Stimulated activated CD4-positive, alpha-beta T cell treated with anti-CD3 and anti-CD28 coated beads, Interleukin-4, amount 100 ng/mL, for 4 hours (primary cell): ENCODE measurements around the gene DNMT3B.
A peak's percentile ranks its signal among the peaks of the same experiment; 100 is the strongest.
"Not testable (repeated sequence)": the region's sequence is repeated elsewhere in the genome, so short reads cannot be mapped to it uniquely, and the experiment has no call there.

Source experiments
- DNase-seq, 2 experiments: peaks; one replicate each; pipeline ENCODE4 v3.0.0-alpha.2; 2020

DNMT3B gene

DNA sequence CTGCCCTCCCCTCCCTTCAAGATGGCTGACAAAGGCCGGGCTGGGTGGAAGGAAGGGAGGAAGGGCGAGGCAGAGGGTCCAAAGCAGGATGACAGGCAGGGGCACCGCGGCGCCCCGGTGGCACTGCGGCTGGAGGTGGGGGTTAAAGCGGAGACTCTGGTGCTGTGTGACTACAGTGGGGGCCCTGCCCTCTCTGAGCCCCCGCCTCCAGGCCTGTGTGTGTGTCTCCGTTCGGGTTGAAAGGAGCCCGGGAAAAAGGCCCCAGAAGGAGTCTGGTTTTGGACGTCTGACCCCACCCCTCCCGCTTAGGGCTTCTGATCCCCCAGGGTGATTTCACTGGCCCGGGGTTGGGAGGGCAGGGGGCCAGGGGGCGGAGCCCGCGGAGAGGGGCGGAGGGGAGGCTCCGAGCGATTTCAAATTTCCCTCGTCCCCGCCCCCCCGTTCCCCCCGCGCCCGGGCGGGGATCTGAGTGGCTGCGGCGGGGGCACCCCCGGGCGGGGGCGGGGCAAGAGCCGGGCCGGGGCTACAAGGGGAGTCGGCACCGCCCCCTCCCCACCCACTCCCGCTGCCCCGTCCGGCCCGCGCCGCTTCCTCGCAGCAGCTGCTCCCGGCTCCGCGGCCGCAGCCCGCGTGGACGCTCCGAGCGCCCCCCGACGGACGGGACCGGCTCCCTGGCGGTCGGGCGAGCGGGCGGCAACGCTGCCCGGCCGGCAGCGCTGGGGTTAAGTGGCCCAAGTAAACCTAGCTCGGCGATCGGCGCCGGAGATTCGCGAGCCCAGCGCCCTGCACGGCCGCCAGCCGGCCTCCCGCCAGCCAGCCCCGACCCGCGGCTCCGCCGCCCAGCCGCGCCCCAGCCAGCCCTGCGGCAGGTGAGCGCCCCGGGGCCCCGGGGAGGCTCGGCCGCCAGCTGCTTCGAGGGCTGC, at the start of gene DNMT3B:
Gene DNMT3B, plus strand, starts transcription at position 555 of the 923 bp plus-strand sequence. CDS start 17,939 bp downstream, outside the sequence.
- DNase-seq: peak; percentile 68 to 73

- no peak for DNase-seq
Measured at GRCh38 chr20:32718749-32719348, 43.3 kb upstream of the DNMT3B start.

DNA sequence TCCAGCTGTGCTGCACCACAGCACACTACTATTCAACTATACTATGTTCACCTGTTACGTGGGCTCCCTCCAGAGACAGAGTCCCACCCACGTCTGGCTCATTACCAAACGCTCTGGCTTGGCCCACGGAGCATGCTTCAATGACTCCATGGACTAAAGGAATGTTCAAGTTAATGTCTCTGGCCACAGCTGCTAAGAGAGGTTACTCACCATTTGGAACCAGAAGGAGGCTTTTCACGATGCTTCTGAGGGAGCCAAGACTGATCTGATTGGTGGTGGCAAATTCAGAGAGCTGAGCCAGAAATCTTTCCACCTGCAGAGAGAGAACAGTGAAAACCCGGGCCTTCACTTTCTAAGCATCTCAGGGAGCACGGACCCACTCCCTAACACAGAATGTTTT, 34.5 kb upstream of the DNMT3B start:
- DNase-seq: no peak

DNA sequence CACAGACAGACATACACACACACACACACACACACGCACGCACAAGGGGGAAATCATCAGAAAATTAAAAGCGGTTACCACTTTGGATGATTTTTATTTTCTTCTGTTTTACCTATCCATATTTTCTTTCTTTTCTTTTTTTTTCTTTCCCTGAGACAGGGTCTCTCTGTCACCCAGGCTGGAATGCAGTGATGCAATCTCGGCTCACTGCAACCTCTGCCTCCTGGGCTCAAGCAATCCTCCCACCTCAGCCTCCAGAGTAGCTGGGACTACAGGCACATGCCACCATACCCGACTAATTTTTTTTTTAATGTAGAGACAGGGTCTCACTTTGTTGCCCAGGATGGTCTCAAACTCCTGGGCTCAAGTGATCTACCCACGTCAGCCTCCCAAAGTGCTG, 33.8 kb upstream of the DNMT3B start:
- DNase-seq: not testable (repeated sequence)

GRCh38 chr20:32729334-32729733, 32.9 kb upstream of the DNMT3B start:
- DNase-seq: not testable (repeated sequence)

GRCh38 chr20:32731882-32732266, 30.3 kb upstream of the DNMT3B start:
- DNase-seq: no peak

- DNase-seq: peak in 1 of 2 experiments; percentile 36
Measured at GRCh38 chr20:32737371-32738223, 24.6 kb upstream of the DNMT3B start.

DNA sequence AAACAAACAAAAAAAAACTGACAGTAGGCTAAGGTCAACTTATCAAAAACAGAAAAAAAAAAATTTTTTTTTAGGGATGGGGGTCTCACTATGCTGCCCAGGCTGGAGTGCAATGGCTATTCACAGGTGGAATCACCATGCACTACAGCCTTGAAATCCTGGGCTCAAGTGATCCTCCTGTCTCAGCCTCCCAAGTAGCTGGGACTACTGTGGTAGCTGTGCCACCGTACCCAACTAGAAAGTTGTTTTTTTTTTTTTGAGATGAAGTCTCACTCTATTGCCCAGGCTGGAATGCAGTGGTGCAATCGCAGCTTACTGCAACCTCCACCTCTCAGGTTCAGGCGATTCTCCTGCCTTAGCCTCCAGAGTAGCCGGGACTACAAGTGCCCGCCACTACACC, 21.0 kb upstream of the DNMT3B start:
- no peak for DNase-seq

DNA sequence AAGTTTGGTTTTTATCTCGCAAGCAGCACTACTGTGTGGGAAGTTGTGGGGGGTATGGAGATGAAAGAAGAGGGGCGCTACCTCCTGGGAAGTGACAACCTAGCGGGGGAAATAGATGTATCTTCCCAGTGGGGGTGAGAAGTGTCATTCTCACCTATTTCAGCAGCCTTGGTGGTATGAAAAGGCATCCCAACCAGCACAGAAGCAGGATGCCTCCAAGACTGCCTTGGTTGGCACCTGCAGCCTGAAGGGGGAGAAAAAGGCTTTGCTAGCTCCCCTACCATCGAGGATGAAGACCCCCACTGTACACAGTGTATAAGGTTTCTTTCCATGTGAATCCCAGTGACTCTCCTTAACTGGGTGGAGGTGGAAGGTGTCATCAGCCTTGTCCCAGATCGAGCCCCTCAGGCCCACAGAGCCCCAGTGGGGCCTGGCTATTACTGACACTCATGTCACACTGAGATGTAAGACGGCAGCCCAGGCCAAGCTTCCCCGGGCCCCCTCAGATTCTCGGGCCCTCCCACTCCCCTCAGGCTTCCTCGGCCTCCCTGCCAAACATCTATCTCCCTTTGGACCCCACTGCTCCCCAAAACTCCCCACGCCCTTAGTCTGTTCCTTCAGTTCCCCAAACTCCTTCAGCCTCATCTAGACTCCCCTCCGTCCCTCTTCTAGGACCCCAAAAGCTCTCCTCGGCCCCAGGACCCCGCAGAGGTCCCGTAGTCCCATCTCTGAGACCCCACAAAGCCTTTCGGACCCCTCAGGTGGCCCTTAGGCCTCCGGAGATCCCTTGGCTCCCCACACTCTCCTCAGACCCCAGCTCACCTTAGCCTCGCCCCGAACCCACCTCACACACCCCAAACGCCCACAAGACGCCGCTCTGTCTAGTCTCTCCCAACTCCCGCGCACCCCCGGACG, 19.6 kb upstream of the DNMT3B start:
- DNase-seq: no peak

DNA sequence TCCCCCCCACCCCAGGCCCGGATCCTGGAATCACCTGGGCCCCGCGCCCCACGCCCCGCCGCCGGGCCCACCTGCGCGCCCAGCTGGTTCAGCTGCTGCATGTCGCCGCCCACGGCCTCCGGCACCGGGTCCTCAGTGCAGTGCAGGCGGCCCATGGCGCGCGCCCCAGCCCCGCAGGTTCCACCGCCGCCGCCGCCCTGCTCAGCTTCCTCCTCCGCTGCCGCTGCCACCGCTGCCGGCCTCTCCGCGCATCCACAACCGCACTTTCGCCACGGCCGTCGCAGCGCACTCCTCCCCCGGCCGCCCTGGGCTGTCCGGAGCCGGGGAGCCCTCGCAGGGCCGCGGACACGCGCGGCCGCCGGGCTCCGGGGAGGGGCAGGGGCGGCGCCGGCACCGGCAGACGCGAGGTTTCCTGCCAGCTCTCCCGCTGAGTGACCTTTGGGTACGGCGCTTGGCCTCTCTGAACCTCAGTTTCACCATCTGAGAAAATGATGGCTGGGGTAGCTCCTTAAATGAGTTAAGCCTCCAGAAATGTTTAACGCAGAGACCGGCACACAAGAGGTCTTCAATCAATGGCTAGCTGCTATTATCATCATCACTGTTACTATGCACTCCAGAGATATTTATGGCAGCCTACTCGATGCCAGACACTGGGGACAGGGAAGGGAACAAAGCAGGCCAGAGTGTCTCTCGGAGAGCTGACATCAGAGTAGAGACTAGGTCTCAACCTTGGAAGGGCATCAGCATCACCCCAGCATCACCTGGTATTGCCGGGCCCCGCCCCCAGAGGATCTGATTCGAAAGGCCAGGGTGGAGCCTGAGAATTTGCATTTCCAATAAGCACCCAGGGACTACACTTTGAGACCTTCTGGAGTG, 18.7 kb upstream of the DNMT3B start, which contains the start of gene COMMD7:
Gene COMMD7, minus strand, starts transcription at position 231 of the 876 bp plus-strand sequence. Its CDS starts 76 bp downstream, at position 155.
- DNase-seq: peak; percentile 64 to 75

DNA sequence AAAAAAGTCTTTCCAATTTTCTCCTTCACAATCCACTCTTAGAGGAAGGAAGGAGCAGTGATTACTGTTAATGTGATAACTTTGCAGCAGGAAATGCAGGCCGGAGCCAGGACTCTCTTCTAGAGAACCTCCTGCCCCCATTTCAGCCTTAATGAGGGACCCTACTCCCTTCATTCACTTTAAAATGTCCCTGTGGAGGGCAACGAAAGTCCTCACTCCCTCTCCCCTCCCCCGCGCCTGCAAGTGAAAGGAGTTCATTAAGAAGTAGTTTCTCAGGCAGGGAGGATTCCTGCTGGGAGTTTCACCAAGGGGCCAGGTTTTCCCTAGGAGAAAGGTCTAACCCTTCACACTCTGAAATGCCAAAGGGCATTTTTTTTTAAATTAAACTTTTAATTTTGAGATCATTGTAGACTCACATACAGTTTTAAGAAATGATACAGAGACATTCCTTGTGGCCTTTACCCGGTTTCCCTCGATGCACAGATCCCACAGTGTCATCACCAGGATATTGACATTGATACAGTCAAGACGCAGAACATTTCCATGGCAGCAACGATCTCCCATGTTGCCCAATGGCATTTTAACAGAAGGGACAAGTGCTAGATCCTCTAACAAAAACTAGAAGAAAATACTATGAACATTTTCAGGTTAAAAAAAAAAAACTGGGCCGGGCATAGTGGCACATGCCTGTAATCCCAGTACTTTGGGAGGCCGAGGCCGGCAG, 12.1 kb upstream of the DNMT3B start:
- DNase-seq: no peak

- DNase-seq: no peak
Measured at GRCh38 chr20:32751293-32751692, 10.9 kb upstream of the DNMT3B start.

DNA sequence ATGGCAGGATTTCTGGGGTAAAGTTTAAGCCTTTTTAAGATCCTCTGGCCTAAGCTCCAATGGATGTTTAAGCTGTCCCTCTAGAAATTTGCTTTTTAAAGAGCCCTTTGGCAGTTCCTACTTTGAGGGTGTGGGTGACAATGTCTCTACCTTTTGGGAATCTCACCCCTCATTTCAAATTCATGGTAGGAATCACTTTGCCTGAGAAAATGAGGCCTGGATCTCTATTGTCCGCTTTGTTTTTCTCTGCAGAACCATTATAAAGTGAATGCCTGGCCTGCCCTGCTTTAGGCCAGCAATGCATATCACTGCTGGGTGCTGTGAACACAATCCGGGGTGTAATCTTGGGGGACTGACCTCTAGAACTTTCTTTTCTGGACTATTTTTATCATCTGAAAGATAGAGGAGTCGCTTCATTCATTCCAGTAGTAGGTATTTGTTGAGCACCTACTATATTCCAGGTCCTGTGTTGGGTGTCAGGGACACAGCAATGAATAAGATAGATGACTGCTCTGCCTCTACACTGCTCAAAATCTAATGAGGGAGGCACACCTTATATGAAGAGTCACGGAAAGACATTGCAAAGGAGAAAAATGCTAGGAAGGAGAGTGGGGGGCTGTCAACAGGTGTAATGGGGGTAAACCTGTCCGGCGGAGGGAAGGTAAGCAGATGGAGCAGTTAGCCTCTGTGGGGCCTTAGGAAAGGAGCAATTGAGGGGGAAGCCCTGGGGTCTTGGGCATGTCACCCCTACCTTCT, 10.3 kb upstream of the DNMT3B start:
- no peak for DNase-seq

GRCh38 chr20:32752458-32753250, 9.5 kb upstream of the DNMT3B start:
- DNase-seq: no peak

DNA sequence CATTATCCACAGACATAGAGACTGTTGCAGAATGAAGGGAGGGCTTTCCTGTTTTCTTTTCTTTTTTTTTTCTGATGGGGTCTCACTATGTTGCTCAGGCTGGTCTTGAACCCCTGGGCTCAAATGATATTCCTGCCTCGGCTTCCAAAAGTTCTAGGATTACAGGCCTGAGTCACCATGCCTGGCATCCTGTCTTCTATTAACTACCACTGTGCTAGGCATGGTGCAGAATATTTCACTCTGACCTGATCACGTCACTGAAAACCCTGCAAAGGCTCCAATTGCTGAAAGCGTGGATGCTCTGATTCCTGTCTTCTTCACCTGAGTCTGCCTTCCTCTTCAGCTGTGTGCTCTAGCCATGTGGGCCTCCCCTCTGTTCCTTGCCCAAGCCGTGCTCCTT, 8.5 kb upstream of the DNMT3B start:
- DNase-seq: no peak

- DNase-seq: no peak
Measured at GRCh38 chr20:32756156-32756555, 6.0 kb upstream of the DNMT3B start.

- no peak for DNase-seq
Measured at GRCh38 chr20:32761417-32761830, 761 bp upstream of the DNMT3B start.

GRCh38 chr20:32762754-32763201, 593 bp downstream of the DNMT3B start:
- DNase-seq: no peak
